Stimulated activated CD4-positive, alpha-beta T cell treated with anti-CD3 and anti-CD28 coated beads, Interleukin-2, amount 100 ng/mL, for 48 hours (primary cell): ENCODE results near the gene CD207.
"Not testable (repeated sequence)": the region's sequence is repeated elsewhere in the genome, so short reads cannot be mapped to it uniquely, and the experiment has no call there.

Experiments
- DNase-seq, 2 donors: peaks; one replicate each; pipeline ENCODE4 v3.0.0-alpha.2; 2020

CD207 gene

GRCh38 chr2:70835643-70836042, at the start of gene CD207:
TSS of gene CD207 (minus strand) at chr2:70835816. CDS start at chr2:70835776, 40 bp downstream.
- no peak for DNase-seq

GRCh38 chr2:70878543-70878942, 42.9 kb upstream of the CD207 start:
- DNase-seq, result not testable (repeated sequence)

- not testable (repeated sequence) for DNase-seq
Observed at GRCh38 chr2:70876138-70876537, 40.5 kb upstream of the CD207 start.

- DNase-seq, result no peak
Observed at GRCh38 chr2:70873541-70873940, 37.9 kb upstream of the CD207 start.

GRCh38 chr2:70871398-70872211, 36.0 kb upstream of the CD207 start:
- DNase-seq, result peak; percentile 86 to 88

GRCh38 chr2:70870790-70871189, 35.2 kb upstream of the CD207 start:
- DNase-seq, result no peak

GRCh38 chr2:70868970-70869369, 33.4 kb upstream of the CD207 start:
- no peak for DNase-seq

- peak; percentile 79 to 81 for DNase-seq
Observed at GRCh38 chr2:70861777-70862625, 26.4 kb upstream of the CD207 start.

- no peak for DNase-seq
Observed at GRCh38 chr2:70855667-70856066, 20.1 kb upstream of the CD207 start.

- no peak for DNase-seq
Observed at GRCh38 chr2:70854411-70854810, 18.8 kb upstream of the CD207 start.

- no peak for DNase-seq
Observed at GRCh38 chr2:70852824-70853223, 17.2 kb upstream of the CD207 start.

GRCh38 chr2:70851704-70852103, 16.1 kb upstream of the CD207 start:
- DNase-seq, result no peak

- no peak for DNase-seq
Observed at GRCh38 chr2:70850925-70851324, 15.3 kb upstream of the CD207 start.

GRCh38 chr2:70842401-70842800, 6.8 kb upstream of the CD207 start:
- no peak for DNase-seq

- no peak for DNase-seq
Observed at GRCh38 chr2:70837980-70838925, 2.6 kb upstream of the CD207 start.

GRCh38 chr2:70834881-70835280, 735 bp downstream of the CD207 start:
- DNase-seq, result no peak

GRCh38 chr2:70834106-70834505, 1.5 kb downstream of the CD207 start:
- no peak for DNase-seq

- no peak for DNase-seq
Observed at GRCh38 chr2:70833246-70833645, 2.4 kb downstream of the CD207 start.

- no peak for DNase-seq
Observed at GRCh38 chr2:70832386-70832785, 3.2 kb downstream of the CD207 start.

- DNase-seq, result no peak
Observed at GRCh38 chr2:70831861-70832260, 3.8 kb downstream of the CD207 start.

GRCh38 chr2:70830366-70830765, 5.2 kb downstream of the CD207 start:
- DNase-seq, result no peak

GRCh38 chr2:70829916-70830315, 5.7 kb downstream of the CD207 start:
- DNase-seq, result no peak
